KMS-11 (cell line): ENCODE data around the gene TTLL11.

Source experiments
- H2AFZ ChIP-seq: fragments of 200-600 bp; sonication (generic); 2 replicates; pipeline ENCODE4 v1.6.1; 2016; ENCODE audit warnings: antibody characterized with exemption, mixed run types, low read depth
- H3K27ac ChIP-seq: fragments of 200-600 bp; sonication (generic); 2 replicates; pipeline ENCODE4 v1.6.1; 2016; ENCODE audit warnings: mild to moderate bottlenecking, mixed run types
- H3K27me3 ChIP-seq: fragments of 200-600 bp; sonication (generic); 2 replicates; pipeline ENCODE4 v1.6.1; 2017; ENCODE audit warnings: mild to moderate bottlenecking, low read depth, mixed run types, moderate library complexity; ENCODE audit not compliant: insufficient read depth
- H3K36me3 ChIP-seq: fragments of 200-600 bp; sonication (generic); 2 replicates; pipeline ENCODE4 v1.6.1; 2017; ENCODE audit warnings: mild to moderate bottlenecking, mixed run types; ENCODE audit not compliant: insufficient read depth
- H3K4me1 ChIP-seq: fragments of 200-600 bp; sonication (generic); 2 replicates; pipeline ENCODE4 v1.6.1; 2016; ENCODE audit warnings: mild to moderate bottlenecking, low read depth, mixed run types; ENCODE audit not compliant: poor library complexity, severe bottlenecking
- H3K4me2 ChIP-seq: fragments of 200-600 bp; sonication (generic); 2 replicates; pipeline ENCODE4 v1.7.0; 2016; ENCODE audit warnings: mild to moderate bottlenecking, mixed run types
- H3K4me3 ChIP-seq: fragments of 200-600 bp; sonication (generic); IDR thresholded peaks from 2 replicates; pipeline ENCODE4 v1.6.1; 2017; ENCODE audit warnings: low read depth, low read length, mixed read lengths; ENCODE audit not compliant: insufficient read depth
- H3K79me2 ChIP-seq: fragments of 200-600 bp; sonication (generic); 2 replicates; pipeline ENCODE4 v1.6.1; 2016; ENCODE audit warnings: low read depth, mixed run types; ENCODE audit not compliant: insufficient read depth
- H3K9ac ChIP-seq: fragments of 200-600 bp; sonication (generic); 2 replicates; pipeline ENCODE4 v1.6.1; 2016; ENCODE audit warnings: mild to moderate bottlenecking, mixed run types
- H4K20me1 ChIP-seq: fragments of 200-600 bp; sonication (generic); 2 replicates; pipeline ENCODE4 v1.6.1; 2016; ENCODE audit warnings: mild to moderate bottlenecking, mixed run types; ENCODE audit not compliant: insufficient read depth
- TF ChIP-seq, protein P1 (sequence below): fragments of 200-600 bp; sonication (generic); conservative IDR thresholded peaks from 2 replicates; pipeline ENCODE4 v1.6.1; 2017; ENCODE audit warnings: low read depth, mild to moderate bottlenecking, antibody characterized with exemption, low read length, moderate library complexity, mixed read lengths

TTLL11 gene

GRCh38 chr9:122050167-122050566 is 42.9 kb downstream of the TTLL11 start:
- 0 out of 2 replicates have a peak, but pooled peaks cover 5% of the 10 kb centered on the region for H4K20me1 ChIP-seq
- TF ChIP-seq, protein P1, sequence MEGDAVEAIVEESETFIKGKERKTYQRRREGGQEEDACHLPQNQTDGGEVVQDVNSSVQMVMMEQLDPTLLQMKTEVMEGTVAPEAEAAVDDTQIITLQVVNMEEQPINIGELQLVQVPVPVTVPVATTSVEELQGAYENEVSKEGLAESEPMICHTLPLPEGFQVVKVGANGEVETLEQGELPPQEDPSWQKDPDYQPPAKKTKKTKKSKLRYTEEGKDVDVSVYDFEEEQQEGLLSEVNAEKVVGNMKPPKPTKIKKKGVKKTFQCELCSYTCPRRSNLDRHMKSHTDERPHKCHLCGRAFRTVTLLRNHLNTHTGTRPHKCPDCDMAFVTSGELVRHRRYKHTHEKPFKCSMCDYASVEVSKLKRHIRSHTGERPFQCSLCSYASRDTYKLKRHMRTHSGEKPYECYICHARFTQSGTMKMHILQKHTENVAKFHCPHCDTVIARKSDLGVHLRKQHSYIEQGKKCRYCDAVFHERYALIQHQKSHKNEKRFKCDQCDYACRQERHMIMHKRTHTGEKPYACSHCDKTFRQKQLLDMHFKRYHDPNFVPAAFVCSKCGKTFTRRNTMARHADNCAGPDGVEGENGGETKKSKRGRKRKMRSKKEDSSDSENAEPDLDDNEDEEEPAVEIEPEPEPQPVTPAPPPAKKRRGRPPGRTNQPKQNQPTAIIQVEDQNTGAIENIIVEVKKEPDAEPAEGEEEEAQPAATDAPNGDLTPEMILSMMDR = no peak
- H3K79me2 ChIP-seq = no peaks in the 10 kb centered on the region
- no peak overlapping the region for H3K9ac ChIP-seq
- H3K4me3 ChIP-seq = no peak overlapping the region
- H3K4me1 ChIP-seq = peaks cover 17% of the 10 kb centered on the region
- no peak overlapping the region for H3K4me2 ChIP-seq
- H2AFZ ChIP-seq = no peak overlapping the region
- no peaks in the 10 kb centered on the region for H3K36me3 ChIP-seq
- no peak overlapping the region for H3K27ac ChIP-seq
- H3K27me3 ChIP-seq = no peaks in the 10 kb centered on the region

- H3K27me3 ChIP-seq = no peaks in the 10 kb centered on the region
- H3K36me3 ChIP-seq = no peaks in the 10 kb centered on the region
- H3K4me3 ChIP-seq = no peak overlapping the region
- H3K27ac ChIP-seq = no peak overlapping the region
- no peak overlapping the region for H3K9ac ChIP-seq
- no peak overlapping the region for H3K4me2 ChIP-seq
- H2AFZ ChIP-seq = no peak overlapping the region
- H3K4me1 ChIP-seq = no peaks in the 10 kb centered on the region
- TF ChIP-seq, protein P1 = no peak
- no peaks in the 10 kb centered on the region for H3K79me2 ChIP-seq
- no peaks in the 10 kb centered on the region for H4K20me1 ChIP-seq
Observed at GRCh38 chr9:122042056-122042455, 51.1 kb downstream of the TTLL11 start.

DNA sequence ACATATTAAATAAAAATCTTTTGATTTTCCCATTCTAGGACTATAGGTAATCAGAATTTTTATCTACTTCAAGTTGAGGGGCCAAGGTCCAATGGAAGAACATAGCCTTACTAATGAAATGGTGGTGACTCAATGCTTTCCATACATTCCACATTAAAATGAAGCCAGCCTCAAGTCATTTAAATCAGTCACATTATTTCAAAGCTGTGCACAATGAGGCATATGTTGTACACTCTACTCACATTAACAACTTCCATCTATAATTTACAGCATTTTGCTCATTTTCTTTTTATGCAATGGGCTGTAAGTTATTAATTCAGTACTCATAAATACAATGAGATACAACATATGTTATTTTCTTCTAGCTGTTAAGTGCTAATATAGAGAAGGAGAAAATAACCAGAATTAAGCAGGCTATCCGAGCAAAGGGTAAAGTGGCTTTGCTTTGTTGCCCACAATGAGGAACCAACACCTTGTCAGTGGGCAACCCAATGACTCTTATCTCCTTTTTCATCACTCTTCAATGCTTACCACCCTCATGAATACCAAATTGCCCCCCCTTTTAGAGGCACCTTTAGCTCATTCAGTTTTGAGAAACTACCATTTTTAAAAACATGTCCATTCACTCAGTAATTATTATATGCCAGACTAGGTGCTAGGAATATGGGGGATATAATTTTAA is 52.4 kb downstream of the TTLL11 start:
- Histone ChIP-seq H4K20me1 (no peaks in the 10 kb centered on the region), H3K27ac (no peak overlapping the region), H3K36me3 (no peaks in the 10 kb centered on the region), H3K4me2 (no peak overlapping the region), H3K27me3 (no peaks in the 10 kb centered on the region), H3K9ac (no peak overlapping the region), H3K4me3 (no peak overlapping the region), H2AFZ (no peak overlapping the region), H3K79me2 (no peaks in the 10 kb centered on the region), H3K4me1 (no peaks in the 10 kb centered on the region)
- TF ChIP-seq, protein P1 = no peak

GRCh38 chr9:122039234-122039633 is 53.9 kb downstream of the TTLL11 start:
- TF ChIP-seq, protein P1 = no peak

More at GRCh38 chr9:122039234-122039633, 53.9 kb downstream of the TTLL11 start:
- Histone ChIP-seq H3K27me3 (no peaks in the 10 kb centered on the region), H3K4me1 (no peaks in the 10 kb centered on the region), H3K79me2 (no peaks in the 10 kb centered on the region), H3K4me3 (no peak overlapping the region), H3K4me2 (no peak overlapping the region), H3K36me3 (no peaks in the 10 kb centered on the region), H3K27ac (no peak overlapping the region), H4K20me1 (no peaks in the 10 kb centered on the region), H2AFZ (no peak overlapping the region), H3K9ac (no peak overlapping the region)
